ENCODE results near the gene PHC1. TPM values are rescaled to one million over a fixed set of nuclear protein-coding genes. Genes with fewer than 3 reads are reported as not detected.

PHC1 gene
- total and polyA plus RNA-seq, 2 donors, result 39.9 to 42.3 TPM

DNA sequence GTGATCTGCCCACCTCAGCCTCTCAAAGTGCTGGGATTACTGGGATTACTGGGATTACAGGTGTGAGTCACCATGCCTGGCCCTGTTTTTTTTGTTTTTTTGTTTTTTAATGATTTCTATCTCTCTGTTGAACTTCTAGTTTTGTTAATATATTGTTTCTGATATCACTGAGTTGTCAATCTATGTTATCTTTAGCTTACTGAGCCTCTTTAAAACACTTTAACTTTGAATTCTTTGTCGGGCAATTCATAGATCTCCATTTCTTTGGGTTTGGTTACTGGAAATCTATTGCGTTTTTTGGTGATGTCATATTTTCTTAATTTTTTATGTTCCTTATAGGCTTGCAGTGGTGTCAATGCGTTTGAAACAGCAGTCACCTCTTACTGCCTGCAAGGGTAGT is 65.8 kb downstream of the PHC1 start:
- no peak for DNase-seq (ENCODE audit: extremely low spot score)
- no peaks in the 10 kb centered on the region for H3K4me1 ChIP-seq (ENCODE audit: insufficient read depth)
- no peak overlapping the region for H3K27ac ChIP-seq (ENCODE audit: low read depth)
- H3K4me3 ChIP-seq (ENCODE audit: low read depth, low read length), result no peak overlapping the region
- no peaks in the 10 kb centered on the region for H3K36me3 ChIP-seq (ENCODE audit: insufficient read depth)
- WGBS, result 93% methylated on average over 3 of the region's 3 CpGs

DNA sequence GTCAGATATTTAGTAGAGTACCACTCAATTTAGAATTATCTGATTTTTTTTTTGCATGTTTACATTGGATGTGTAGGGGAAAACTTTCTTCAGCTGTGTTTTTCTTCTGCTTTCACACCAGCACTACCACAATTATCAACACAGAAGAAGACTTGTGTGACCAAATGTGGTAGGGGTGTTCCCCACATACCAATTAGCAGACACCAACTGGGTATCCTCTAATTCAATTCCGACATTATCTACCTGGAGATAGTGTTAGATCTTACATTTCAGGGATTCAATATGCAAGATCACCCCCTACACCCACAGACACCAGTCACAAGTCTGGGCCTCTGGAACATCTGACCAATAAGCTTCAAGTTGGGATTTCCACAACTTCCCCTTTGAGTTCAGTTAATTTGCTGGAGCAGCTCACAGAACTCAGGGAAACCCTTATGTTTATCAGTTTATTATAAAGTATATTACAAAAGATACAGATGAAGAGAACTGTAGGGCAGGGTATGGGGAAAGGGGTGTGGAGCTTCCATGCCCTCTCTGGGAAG is 71.0 kb downstream of the PHC1 start:
- WGBS, result 86% methylated on average over 1 of the region's 1 CpG
- DNase-seq (ENCODE audit: extremely low spot score), result no peak
- H3K36me3 ChIP-seq (ENCODE audit: insufficient read depth), result no peaks in the 10 kb centered on the region
- H3K27ac ChIP-seq (ENCODE audit: low read depth), result no peak overlapping the region
- no peaks in the 10 kb centered on the region for H3K4me1 ChIP-seq (ENCODE audit: insufficient read depth)
- H3K4me3 ChIP-seq (ENCODE audit: low read depth, low read length), result no peak overlapping the region

DNA sequence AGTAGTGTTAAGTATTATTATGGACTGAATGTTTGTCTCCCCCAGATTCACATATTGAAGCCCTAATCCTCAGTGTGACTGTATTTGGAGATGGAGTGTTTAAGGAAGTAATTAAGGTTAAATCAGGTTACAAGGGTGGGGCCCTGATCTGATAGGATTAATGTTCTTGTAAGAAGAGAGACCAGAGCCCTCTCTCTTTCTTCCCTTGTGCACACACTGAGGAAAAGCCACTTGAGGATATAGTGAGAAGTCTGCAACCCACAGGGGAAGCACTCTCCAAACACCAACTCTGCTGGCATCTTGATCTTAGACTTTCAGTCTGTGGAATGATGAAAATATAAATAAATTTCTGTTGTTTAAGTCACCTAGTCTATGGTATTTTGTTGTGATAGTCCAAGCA is 72.9 kb downstream of the PHC1 start:
- H3K4me3 ChIP-seq (ENCODE audit: low read depth, low read length), result no peak overlapping the region
- H3K4me1 ChIP-seq (ENCODE audit: insufficient read depth), result no peaks in the 10 kb centered on the region
- DNase-seq (ENCODE audit: extremely low spot score), result no peak
- H3K27ac ChIP-seq (ENCODE audit: low read depth), result no peak overlapping the region
- no peaks in the 10 kb centered on the region for H3K36me3 ChIP-seq (ENCODE audit: insufficient read depth)

DNA sequence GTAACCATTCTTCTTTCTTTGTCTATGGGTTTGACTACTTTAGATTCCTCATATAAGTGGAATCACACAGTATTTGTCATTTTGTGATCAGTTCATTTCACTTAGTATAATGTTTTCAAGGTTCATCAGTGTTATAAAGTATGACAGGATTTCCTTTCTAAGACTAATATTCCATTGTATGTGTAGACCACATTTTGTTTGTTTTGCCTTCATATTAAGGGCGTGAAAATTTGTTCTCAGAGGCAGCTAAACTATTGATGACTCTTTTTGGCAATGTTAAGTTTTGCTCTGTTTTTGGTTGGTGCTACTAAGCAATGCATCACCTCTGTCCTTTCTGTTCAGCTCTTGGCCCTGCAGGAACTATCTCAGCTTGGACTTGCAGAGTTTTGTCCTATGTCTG is 73.4 kb downstream of the PHC1 start:
- 71% methylated on average over 1 of the region's 1 CpG for WGBS

DNA sequence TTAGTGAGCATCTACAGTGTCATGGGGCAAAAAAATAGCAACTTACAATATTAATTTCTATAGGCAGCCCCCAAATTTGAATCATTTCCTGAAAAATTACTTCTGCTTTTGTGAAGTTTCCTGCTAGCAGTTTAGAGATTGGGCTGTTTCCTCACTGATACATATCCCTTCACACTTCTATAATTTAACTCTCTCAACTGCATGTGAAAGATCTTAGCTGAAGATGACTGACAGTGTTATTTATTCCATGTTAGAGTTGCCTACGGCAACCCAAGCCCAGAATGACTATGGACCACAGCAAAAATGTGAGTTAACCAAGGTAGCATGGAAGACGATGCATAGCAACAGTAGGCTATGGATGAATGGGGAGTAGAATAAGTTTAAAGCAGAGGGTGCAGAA is 75.1 kb downstream of the PHC1 start, which contains the start of gene KLRG1:
Gene KLRG1, plus strand, starts transcription at position 134 of the 400 bp plus-strand sequence. Its CDS starts 90 bp downstream, at position 224.
- WGBS, result 84% methylated on average over 2 of the region's 2 CpGs
- Histone ChIP-seq H3K27ac (ENCODE audit: low read depth) (no peak within 1 kb of the TSS), H3K4me3 (ENCODE audit: low read depth, low read length) (no peak within 1 kb of the TSS), H3K4me1 (ENCODE audit: insufficient read depth) (no peaks in the 10 kb centered on the region), H3K36me3 (ENCODE audit: insufficient read depth) (no peaks in the 10 kb centered on the region)
- no peak for DNase-seq (ENCODE audit: extremely low spot score)

More for the DNA sequence above, 73.4 kb downstream of the PHC1 start:
- DNase-seq (ENCODE audit: extremely low spot score), result no peak
- no peaks in the 10 kb centered on the region for H3K36me3 ChIP-seq (ENCODE audit: insufficient read depth)
- no peak overlapping the region for H3K4me3 ChIP-seq (ENCODE audit: low read depth, low read length)
- no peak overlapping the region for H3K27ac ChIP-seq (ENCODE audit: low read depth)
- no peaks in the 10 kb centered on the region for H3K4me1 ChIP-seq (ENCODE audit: insufficient read depth)

Other genes starting within 250 kb of the PHC1 start
- 99.1 TPM for gene RIMKLB, start 216.5 kb upstream of the PHC1 start, total RNA-seq
- 22.6 TPM for gene RIMKLB, start 216.5 kb upstream of the PHC1 start, polyA plus RNA-seq
- 4.1 TPM for gene A2ML1, start 91.9 kb upstream of the PHC1 start, total RNA-seq
- 0.11 TPM for gene A2ML1, start 91.9 kb upstream of the PHC1 start, polyA plus RNA-seq
- 93.1 TPM for gene M6PR, start 35.1 kb downstream of the PHC1 start, total RNA-seq
- gene M6PR, start 35.1 kb downstream of the PHC1 start, polyA plus RNA-seq, result 76.9 TPM
- 3.8 TPM for gene KLRG1, start 75.0 kb downstream of the PHC1 start, total RNA-seq
- 2.5 TPM for gene KLRG1, start 75.0 kb downstream of the PHC1 start, polyA plus RNA-seq
- 428 TPM for gene A2M, start 201.4 kb downstream of the PHC1 start, total RNA-seq
- 990 TPM for gene A2M, start 201.4 kb downstream of the PHC1 start, polyA plus RNA-seq